IMR-90 (cell line): ENCODE data around the gene MAML3. TPM values are rescaled to one million over a fixed set of nuclear protein-coding genes. Genes with fewer than 3 reads are reported as not detected.

Experiments used
- ATAC-seq: fragments of 200-7000 bp; cut with Tn5 transposase; 2 replicates; pipeline ENCODE4 v1.9.1; 2020; ENCODE audit warnings: low read depth, mild to moderate bottlenecking, moderate library complexity
- BruUV-seq: library from RNA; stranded (reverse); fragments of 400-500 nt; replicated peaks from 2 replicates; lab custom pipeline; 2021; lab: Mats Ljungman, UMichigan
- CTCF ChIA-PET: fragments of 300-600 bp; formaldehyde crosslinking; extraction: SDS; loops from one replicate; lab custom pipeline; 2021; ENCODE audit warnings: antibody characterized with exemption; lab: Yijun Ruan, JAX
- POLR2A ChIA-PET: fragments of 300-600 bp; sonication (Branson Sonifier 250); formaldehyde crosslinking; loops from one replicate; lab custom pipeline; 2022; ENCODE audit warnings: antibody characterized with exemption; ENCODE audit not compliant: unreplicated experiment; lab: Charles Lee
- DNase-seq: peaks from one replicate; pipeline ENCODE4 v3.0.0; 2013
- H2AFZ ChIP-seq: replicated peaks from 2 replicates; pipeline ENCODE3; 2013; ENCODE audit warnings: low read length, mild to moderate bottlenecking; ENCODE audit not compliant: poor library complexity
- H2AK5ac ChIP-seq: 2 replicates; pipeline ENCODE4 v1.6.1; 2013; ENCODE audit warnings: low read depth, low read length, inconsistent platforms
- H2AK9ac ChIP-seq: replicated peaks from 2 replicates; pipeline ENCODE3; 2013; ENCODE audit warnings: mild to moderate bottlenecking, low read depth, low read length, moderate library complexity; ENCODE audit not compliant: poor library complexity
- H2BK120ac ChIP-seq: 2 replicates; pipeline ENCODE4 v1.6.1; 2013; ENCODE audit warnings: low read depth, low read length, inconsistent platforms
- H2BK15ac ChIP-seq: 3 replicates; pipeline ENCODE4 v1.6.1; 2013; ENCODE audit warnings: low read depth, low read length, inconsistent platforms
- H2BK20ac ChIP-seq: 2 replicates; pipeline ENCODE4 v1.6.1; 2013; ENCODE audit warnings: low read depth, mild to moderate bottlenecking, inconsistent platforms, low read length, moderate library complexity
- H2BK5ac ChIP-seq: 2 replicates; pipeline ENCODE4 v1.6.1; 2013; ENCODE audit warnings: mild to moderate bottlenecking, low read depth, low read length, inconsistent platforms; ENCODE audit not compliant: poor library complexity, severe bottlenecking
- H3K14ac ChIP-seq: replicated peaks from 2 replicates; pipeline ENCODE4 v1.6.1; 2013; ENCODE audit warnings: low read depth, low read length, inconsistent platforms
- H3K18ac ChIP-seq: 2 replicates; pipeline ENCODE4 v1.6.1; 2013; ENCODE audit warnings: low read depth, low read length, control low read depth
- H3K23ac ChIP-seq: 2 replicates; pipeline ENCODE4 v1.6.1; 2013; ENCODE audit warnings: low read depth, low read length, inconsistent platforms
- H3K27ac ChIP-seq: 2 replicates; pipeline ENCODE4 v1.5.1; 2013; ENCODE audit warnings: mild to moderate bottlenecking, control low read depth, low read length; ENCODE audit not compliant: insufficient read depth
- H3K27me3 ChIP-seq: 2 replicates; pipeline ENCODE4 v1.6.1; 2013; ENCODE audit warnings: low read length; ENCODE audit not compliant: control insufficient read depth, insufficient read depth
- H3K36me3 ChIP-seq: 2 replicates; pipeline ENCODE4 v1.6.1; 2013; ENCODE audit warnings: low read length, mixed read lengths; ENCODE audit not compliant: control insufficient read depth, insufficient read depth
- H3K4ac ChIP-seq: 2 replicates; pipeline ENCODE4 v1.6.1; 2013; ENCODE audit warnings: low read depth, low read length, inconsistent platforms
- H3K4me1 ChIP-seq: 2 replicates; pipeline ENCODE4 v1.6.1; 2013; ENCODE audit warnings: low read length, mixed read lengths; ENCODE audit not compliant: control insufficient read depth, insufficient read depth
- H3K4me2 ChIP-seq: 2 replicates; pipeline ENCODE4 v1.6.1; 2013; ENCODE audit warnings: low read depth, mild to moderate bottlenecking, control low read depth, low read length, moderate library complexity
- H3K4me3 ChIP-seq: 2 replicates; pipeline ENCODE4 v1.5.1; 2013; ENCODE audit warnings: low read depth, mild to moderate bottlenecking, control low read depth, low read length, moderate library complexity; ENCODE audit not compliant: insufficient read depth
- H3K56ac ChIP-seq: 2 replicates; pipeline ENCODE4 v1.6.1; 2013; ENCODE audit warnings: low read length, inconsistent platforms; ENCODE audit not compliant: insufficient read depth; ENCODE audit errors: extremely low read depth
- H3K79me1 ChIP-seq, 2 experiments: 2 replicates each; pipeline ENCODE4 v1.6.1; 2013; ENCODE audit warnings: low read length in 2 of 2, inconsistent platforms in 1 of 2, low read depth in 1 of 2
- H3K9ac ChIP-seq: 2 replicates; pipeline ENCODE4 v1.6.1; 2013; ENCODE audit warnings: low read depth, low read length, control low read depth
- H3K9me1 ChIP-seq: 2 replicates; pipeline ENCODE4 v1.6.1; 2013; ENCODE audit warnings: low read length, inconsistent platforms; ENCODE audit not compliant: insufficient read depth
- H3K9me3 ChIP-seq: 2 replicates; pipeline ENCODE4 v1.6.1; 2013; ENCODE audit warnings: low read length; ENCODE audit not compliant: control insufficient read depth, insufficient read depth
- H4K20me1 ChIP-seq: 2 replicates; pipeline ENCODE4 v1.6.1; 2013; ENCODE audit warnings: low read length, inconsistent platforms; ENCODE audit not compliant: insufficient read depth
- H4K5ac ChIP-seq: 2 replicates; pipeline ENCODE4 v1.6.1; 2013; ENCODE audit warnings: mild to moderate bottlenecking, low read depth, low read length, control low read depth
- H4K8ac ChIP-seq, 2 experiments: 2 replicates each; pipeline ENCODE4 v1.6.1; 2013; ENCODE audit warnings: low read depth in 2 of 2, low read length in 2 of 2, control low read depth in 1 of 2, inconsistent platforms in 1 of 2
- H4K91ac ChIP-seq: 2 replicates; pipeline ENCODE4 v1.6.1; 2013; ENCODE audit warnings: low read depth, low read length, inconsistent platforms; ENCODE audit not compliant: insufficient read depth
- BHLHE40 ChIP-seq: fragments of 150-350 bp; IDR thresholded peaks from 2 replicates; pipeline ENCODE4 v1.6.1; 2016; ENCODE audit warnings: mild to moderate bottlenecking, low read depth, low read length
- CEBPB ChIP-seq: IDR thresholded peaks from 2 replicates; pipeline ENCODE4 v1.6.1; 2012; ENCODE audit warnings: low read depth, low read length, improper control_type of control experiment
- CHD1 ChIP-seq: IDR thresholded peaks from 2 replicates; pipeline ENCODE4 v1.6.1; 2012; ENCODE audit warnings: low read depth, low read length, improper control_type of control experiment
- FOS ChIP-seq: fragments of 150-350 bp; IDR thresholded peaks from 2 replicates; pipeline ENCODE4 v1.6.1; 2016; ENCODE audit warnings: low read depth, low read length
- MAFK ChIP-seq: IDR thresholded peaks from 2 replicates; pipeline ENCODE4 v1.6.1; 2012; ENCODE audit warnings: low read depth, low read length, improper control_type of control experiment
- MAZ ChIP-seq: IDR thresholded peaks from 2 replicates; pipeline ENCODE4 v1.6.1; 2012; ENCODE audit warnings: low read depth, mild to moderate bottlenecking, low read length, improper control_type of control experiment, moderate library complexity, borderline replicate concordance
- MXI1 ChIP-seq: IDR thresholded peaks from 2 replicates; pipeline ENCODE4 v1.6.1; 2012; ENCODE audit warnings: low read depth, mild to moderate bottlenecking, low read length, moderate library complexity, borderline replicate concordance
- POLR2A ChIP-seq: IDR thresholded peaks from 2 replicates; pipeline ENCODE4 v1.6.1; 2012; ENCODE audit warnings: mild to moderate bottlenecking, low read depth, low read length
- RAD21 ChIP-seq: IDR thresholded peaks from 2 replicates; pipeline ENCODE4 v1.6.1; 2012; ENCODE audit warnings: low read length, improper control_type of control experiment
- RCOR1 ChIP-seq: IDR thresholded peaks from 2 replicates; pipeline ENCODE4 v1.6.1; 2012; ENCODE audit warnings: mild to moderate bottlenecking, low read length, improper control_type of control experiment; ENCODE audit not compliant: insufficient replicate concordance
- RFX5 ChIP-seq: IDR thresholded peaks from 2 replicates; pipeline ENCODE4 v1.8.0; 2012; ENCODE audit warnings: low read depth, mild to moderate bottlenecking, low read length, moderate library complexity
- SMC3 ChIP-seq: fragments of 150-350 bp; IDR thresholded peaks from 2 replicates; pipeline ENCODE4 v1.6.1; 2016; ENCODE audit warnings: low read depth, mild to moderate bottlenecking, antibody characterized with exemption, low read length, moderate library complexity
- WGBS, 2 experiments: methylation state at CpG; one replicate each; pipeline versions ENCODE4 v1.1.5 to v1.1.7; 2013; ENCODE audit warnings: missing lambda C conversion rate in 2 of 2; ENCODE audit not compliant: insufficient read length in 1 of 2; ENCODE audit errors: extremely low coverage in 2 of 2; 5-methylcytosine and 5-hydroxymethylcytosine counted together
- dilution Hi-C: fragments of 300-500 bp; cut with HindIII; formaldehyde crosslinking; loops from one replicate; pipeline ENCODE4 v1.14.3; 2018; ENCODE audit warnings: low sequenced_read_pairs; ENCODE audit not compliant: unreplicated experiment
- in situ Hi-C: fragments of 300-500 bp; cut with MboI; formaldehyde crosslinking; loops from 3 replicates; pipeline ENCODE4 v1.14.3; 2019; ENCODE audit warnings: low sequenced_read_pairs, inconsistent platforms, mixed read lengths
- intact Hi-C: fragments of 100-400 bp; cut with micrococcal nuclease; formaldehyde crosslinking; loops from 2 replicates; pipeline ENCODE4 v1.10.0; 2022
- polyA plus RNA-seq, 3 experiments: library from polyadenylated mRNA; depleted of rRNA; stranded (reverse); fragments of >200 nt; gene quantifications; 2 replicates each; pipeline ENCODE4 v1.2.3, GENCODE V29; 2012; ENCODE audit warnings: low replicate concordance in 1 of 3
- total RNA-seq: library from RNA; depleted of rRNA; stranded (reverse); fragments of >200 nt; gene quantifications from 2 replicates; pipeline ENCODE4 v1.2.3, GENCODE V29; 2012
- TF ChIP-seq, protein P1 (sequence below): fragments of 150-350 bp; IDR thresholded peaks from 2 replicates; pipeline ENCODE4 v1.6.1; 2017; ENCODE audit warnings: mild to moderate bottlenecking, antibody characterized with exemption, low read length, low read depth
- TF ChIP-seq, protein P2 (sequence below): conservative IDR thresholded peaks from 2 replicates; pipeline ENCODE4 v1.5.1; 2012; ENCODE audit warnings: mild to moderate bottlenecking, low read depth, low read length, improper control_type of control experiment

The MAML3 gene
- total and polyA plus RNA-seq, 2 of the 4 experiments (the other 2 are of a cell fraction), result 0.90 to 1.7 TPM

DNA sequence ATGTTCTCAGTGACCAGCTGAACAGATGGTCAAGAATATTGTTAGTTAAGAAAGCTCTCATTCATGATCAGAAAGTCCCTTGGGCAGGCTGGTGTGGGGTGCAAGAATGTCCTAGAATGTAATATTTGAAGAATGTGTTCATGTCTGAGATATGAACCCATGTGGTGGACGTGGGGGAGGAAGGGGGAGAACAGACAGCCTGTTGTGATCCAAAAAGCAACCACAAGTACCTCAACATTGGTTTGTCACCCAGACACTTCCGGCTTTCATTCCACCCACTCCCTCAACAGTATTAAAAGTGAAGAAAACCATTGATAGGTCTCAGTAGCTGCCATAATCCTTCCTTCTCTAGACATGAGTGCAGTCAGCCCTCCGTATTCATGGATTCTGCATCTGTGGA is 82.2 kb downstream of the MAML3 start (continued):
- TF ChIP-seq CEBPB, result no peak

GRCh38 chr4:140070973-140071372 is 83.0 kb downstream of the MAML3 start:
- Histone ChIP-seq H3K27me3 (no peaks in the 10 kb centered on the region), H4K91ac (peak overlapping the region; percentile 75), H4K20me1 (no peaks in the 10 kb centered on the region), H3K4ac (peak overlapping the region; percentile 26), H3K9me3 (no peaks in the 10 kb centered on the region), H4K8ac (peak overlapping the region; percentile 52 to 56; a peak in 2 of 4 replicates), H2BK15ac (peak overlapping the region; percentile 59; the same call in 2 of the 3 replicates), H3K27ac (no peak overlapping the region), H3K36me3 (no peaks in the 10 kb centered on the region), H3K14ac (peak overlapping the region; percentile 41), H2AFZ (no peak overlapping the region), H3K9ac (no peak overlapping the region), H2BK120ac (peak overlapping the region; percentile 79), H3K4me1 (peaks cover 14% of the 10 kb centered on the region), H3K79me1 (peaks cover 6 to 14% of the 10 kb centered on the region in 2 experiments; a peak in 3 of 4 replicates), H3K4me3 (no peak overlapping the region), H2BK20ac (peak overlapping the region; percentile 60), H3K9me1 (peaks cover 12% of the 10 kb centered on the region; the same call in 1 of the 2 replicates), H2AK9ac (no peak overlapping the region), H2BK5ac (peak overlapping the region; percentile 40), H3K18ac (peak overlapping the region; percentile 86), H3K4me2 (no peak overlapping the region), H2AK5ac (peak overlapping the region; percentile 66), H3K56ac (no peak overlapping the region), H4K5ac (peak overlapping the region; percentile 25), H3K23ac (peak overlapping the region; percentile 76)
- ATAC-seq (no peak), DNase-seq (no peak)
- POLR2A ChIA-PET, result no interaction called here
- no TSS peak for BruUV-seq
- dilution Hi-C loops, result no loop called here
- intact Hi-C loops, result no loop called here
- in situ Hi-C loops, result no loop called here
- WGBS, 2 experiments, result 50% methylated on average over 1 of the region's 6 CpGs; no CpG with 5 or more reads in 1 of the 2 experiments
- CTCF ChIA-PET, result interaction anchor here (0.8 kb wide), 1 partner anchor 9 kb away, joined by 3 read pairs; no protein-coding TSS in a partner anchor
- TF ChIP-seq CHD1, result no peak
- no peak for TF ChIP-seq FOS
- TF ChIP-seq, protein P1, sequence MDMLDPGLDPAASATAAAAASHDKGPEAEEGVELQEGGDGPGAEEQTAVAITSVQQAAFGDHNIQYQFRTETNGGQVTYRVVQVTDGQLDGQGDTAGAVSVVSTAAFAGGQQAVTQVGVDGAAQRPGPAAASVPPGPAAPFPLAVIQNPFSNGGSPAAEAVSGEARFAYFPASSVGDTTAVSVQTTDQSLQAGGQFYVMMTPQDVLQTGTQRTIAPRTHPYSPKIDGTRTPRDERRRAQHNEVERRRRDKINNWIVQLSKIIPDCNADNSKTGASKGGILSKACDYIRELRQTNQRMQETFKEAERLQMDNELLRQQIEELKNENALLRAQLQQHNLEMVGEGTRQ, result no peak
- TF ChIP-seq, protein P2, sequence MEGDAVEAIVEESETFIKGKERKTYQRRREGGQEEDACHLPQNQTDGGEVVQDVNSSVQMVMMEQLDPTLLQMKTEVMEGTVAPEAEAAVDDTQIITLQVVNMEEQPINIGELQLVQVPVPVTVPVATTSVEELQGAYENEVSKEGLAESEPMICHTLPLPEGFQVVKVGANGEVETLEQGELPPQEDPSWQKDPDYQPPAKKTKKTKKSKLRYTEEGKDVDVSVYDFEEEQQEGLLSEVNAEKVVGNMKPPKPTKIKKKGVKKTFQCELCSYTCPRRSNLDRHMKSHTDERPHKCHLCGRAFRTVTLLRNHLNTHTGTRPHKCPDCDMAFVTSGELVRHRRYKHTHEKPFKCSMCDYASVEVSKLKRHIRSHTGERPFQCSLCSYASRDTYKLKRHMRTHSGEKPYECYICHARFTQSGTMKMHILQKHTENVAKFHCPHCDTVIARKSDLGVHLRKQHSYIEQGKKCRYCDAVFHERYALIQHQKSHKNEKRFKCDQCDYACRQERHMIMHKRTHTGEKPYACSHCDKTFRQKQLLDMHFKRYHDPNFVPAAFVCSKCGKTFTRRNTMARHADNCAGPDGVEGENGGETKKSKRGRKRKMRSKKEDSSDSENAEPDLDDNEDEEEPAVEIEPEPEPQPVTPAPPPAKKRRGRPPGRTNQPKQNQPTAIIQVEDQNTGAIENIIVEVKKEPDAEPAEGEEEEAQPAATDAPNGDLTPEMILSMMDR, result no peak
- TF ChIP-seq BHLHE40, result no peak
- no peak for TF ChIP-seq MAZ
- no peak for TF ChIP-seq POLR2A
- TF ChIP-seq MXI1, result no peak
- no peak for TF ChIP-seq RCOR1
- TF ChIP-seq CEBPB, result no peak
- TF ChIP-seq RFX5, result no peak
- TF ChIP-seq RAD21, result no peak
- no peak for TF ChIP-seq SMC3
- TF ChIP-seq MAFK, result no peak
